HepG2 (cell line): ENCODE data around the gene ZNF544. TPM values are rescaled to one million over a fixed set of nuclear protein-coding genes. Genes with fewer than 3 reads are reported as not detected.

Experiments
- BRF2 ChIP-seq: sonication (generic); formaldehyde crosslinking; IDR thresholded peaks from 2 replicates; pipeline ENCODE4 v1.8.1; 2022; ENCODE audit warnings: mild to moderate bottlenecking, missing genetic modification reagents
- FOXJ3 ChIP-seq: sonication (generic); formaldehyde crosslinking; IDR thresholded peaks from 2 replicates; pipeline ENCODE4 v1.4.0; 2020; ENCODE audit warnings: missing genetic modification reagents, mild to moderate bottlenecking, borderline replicate concordance
- GABPB1 ChIP-seq: IDR thresholded peaks from 2 replicates; pipeline ENCODE4 v1.6.1; 2016; ENCODE audit warnings: mild to moderate bottlenecking, missing genetic modification reagents, moderate library complexity, missing compliant biosample characterization
- HDAC2 ChIP-seq: sonication (generic); formaldehyde crosslinking; IDR thresholded peaks from 2 replicates; pipeline ENCODE4 v1.4.0; 2020; ENCODE audit warnings: missing genetic modification reagents
- HNRNPK ChIP-seq: fragments of 200-400 bp; formaldehyde crosslinking; IDR thresholded peaks from 2 replicates; pipeline ENCODE4 v1.6.1; 2018; ENCODE audit warnings: low read length, low read depth, moderate library complexity, mild to moderate bottlenecking; ENCODE audit not compliant: poor library complexity, severe bottlenecking
- JUNB ChIP-seq: sonication (generic); formaldehyde crosslinking; IDR thresholded peaks from 2 replicates; pipeline ENCODE4 v1.8.0; 2022; ENCODE audit warnings: missing genetic modification reagents, mild to moderate bottlenecking, borderline replicate concordance
- NFYC ChIP-seq: IDR thresholded peaks from 2 replicates; pipeline ENCODE4 v1.6.1; 2016; ENCODE audit warnings: missing genetic modification reagents, missing compliant biosample characterization
- NR2F1 ChIP-seq, 2 experiments: fragments of 450-650 bp in 1 of 2; formaldehyde crosslinking in 1 of 2; IDR thresholded peaks; 2 replicates each; pipeline versions ENCODE4 v1.5.0 to v1.6.1; 2016 to 2020; ENCODE audit warnings: mild to moderate bottlenecking in 1 of 2, missing compliant biosample characterization in 1 of 2, missing genetic modification reagents in 1 of 2, moderate library complexity in 1 of 2
- PATZ1 ChIP-seq: sonication (generic); formaldehyde crosslinking; IDR thresholded peaks from 2 replicates; pipeline ENCODE4 v1.4.0; 2020; ENCODE audit warnings: missing genetic modification reagents
- POGZ ChIP-seq: sonication (generic); formaldehyde crosslinking; IDR thresholded peaks from 2 replicates; pipeline ENCODE4 v1.4.0; 2020; ENCODE audit warnings: mild to moderate bottlenecking, missing genetic modification reagents
- RBFOX2 ChIP-seq: fragments of 200-400 bp; formaldehyde crosslinking; IDR thresholded peaks from 2 replicates; pipeline ENCODE4 v1.6.1; 2017; ENCODE audit warnings: low read depth, mild to moderate bottlenecking, low read length
- THAP7 ChIP-seq: sonication (generic); formaldehyde crosslinking; IDR thresholded peaks from 2 replicates; pipeline ENCODE4 v1.8.1; 2023; ENCODE audit warnings: mild to moderate bottlenecking, missing genetic modification reagents
- ZMYM4 ChIP-seq: sonication (generic); formaldehyde crosslinking; IDR thresholded peaks from 2 replicates; pipeline ENCODE4 v1.8.1; 2023; ENCODE audit warnings: mild to moderate bottlenecking, missing genetic modification reagents
- ZNF12 ChIP-seq: sonication (generic); formaldehyde crosslinking; IDR thresholded peaks from 2 replicates; pipeline ENCODE4 v1.5.0; 2020; ENCODE audit warnings: missing genetic modification reagents
- ZNF574 ChIP-seq: sonication (generic); formaldehyde crosslinking; IDR thresholded peaks from 2 replicates; pipeline ENCODE4 v1.4.0; 2020; ENCODE audit warnings: missing genetic modification reagents
- ZSCAN22 ChIP-seq: sonication (generic); formaldehyde crosslinking; IDR thresholded peaks from 2 replicates; pipeline ENCODE4 v1.4.0; 2020; ENCODE audit warnings: mild to moderate bottlenecking, missing genetic modification reagents
- polyA plus RNA-seq, 8 experiments: library from polyadenylated mRNA; depleted of rRNA in 3 of 8; stranded (reverse) in 7 of 8; unstranded in 1 of 8; fragments of >200 nt; fragmentation: Illumina TruSeq in 4 of 8; extraction: Trizol in 4 of 8; gene quantifications; 2 replicates each; pipeline versions ENCODE4 v1.2.1 to v1.2.3, GENCODE V29; 2011 to 2016; ENCODE audit warnings: low read depth in 4 of 8, missing spikeins in 1 of 8, mixed read lengths in 1 of 8; ENCODE audit not compliant: insufficient read depth in 1 of 8
- total RNA-seq, 5 experiments: library from RNA; depleted of rRNA; stranded (reverse); fragments of >200 nt; fragmentation: Illumina TruSeq; extraction: Trizol; gene quantifications; 2 replicates each; pipeline ENCODE4 v1.2.3, GENCODE V29; 2016; ENCODE audit warnings: low read depth in 1 of 5
- TF ChIP-seq, protein P1 (sequence below): sonication (generic); formaldehyde crosslinking; IDR thresholded peaks from 2 replicates; pipeline ENCODE4 v1.9.0; 2021; ENCODE audit warnings: missing genetic modification reagents, borderline replicate concordance
- TF ChIP-seq, protein P2 (sequence below): sonication (generic); formaldehyde crosslinking; IDR thresholded peaks from 2 replicates; pipeline ENCODE4 v1.4.0; 2020; ENCODE audit warnings: missing genetic modification reagents

ZNF544 gene
- total and polyA plus RNA-seq, 2 of the 13 experiments (the other 11 are each of a cell fraction or from before 2014, with no cell fraction given) = 13.1 to 17.0 TPM

GRCh38 chr19:58182989-58183816 is 45.5 kb upstream of the ZNF544 start, which contains the start of gene ZNF274 (continued):
- TF ChIP-seq JUNB (peak; percentile 32; the same call in 1 of the 2 replicates), PATZ1 (CRISPR knock-in tag) (no peak; the same call in 1 of the 2 replicates), ZMYM4 (CRISPR knock-in tag) (no peak; the same call in 1 of the 2 replicates), GABPB1 (CRISPR knock-in tag) (peak; percentile 91), NFYC (CRISPR knock-in tag) (no peak; the same call in 1 of the 2 replicates), RBFOX2 (peak; percentile 99), FOXJ3 (CRISPR knock-in tag) (no peak), HDAC2 (peak; percentile 17; the same call in 1 of the 2 replicates), THAP7 (no peak), ZSCAN22 (CRISPR knock-in tag) (peak; percentile 32; the same call in 1 of the 2 replicates), ZNF574 (peak; percentile 92), POGZ (CRISPR knock-in tag) (peak; percentile 82), ZNF12 (CRISPR knock-in tag) (no peak; the same call in 1 of the 2 replicates), NR2F1 (CRISPR knock-in tag; IDR thresholded peaks at IDR 0.05) (peak in 1 of 2 experiments; percentile 67; a peak in 1 of 4 replicates), BRF2 (peak; percentile 67; the same call in 1 of the 2 replicates), HNRNPK (peak; percentile 50)
- TF ChIP-seq, protein P1, sequence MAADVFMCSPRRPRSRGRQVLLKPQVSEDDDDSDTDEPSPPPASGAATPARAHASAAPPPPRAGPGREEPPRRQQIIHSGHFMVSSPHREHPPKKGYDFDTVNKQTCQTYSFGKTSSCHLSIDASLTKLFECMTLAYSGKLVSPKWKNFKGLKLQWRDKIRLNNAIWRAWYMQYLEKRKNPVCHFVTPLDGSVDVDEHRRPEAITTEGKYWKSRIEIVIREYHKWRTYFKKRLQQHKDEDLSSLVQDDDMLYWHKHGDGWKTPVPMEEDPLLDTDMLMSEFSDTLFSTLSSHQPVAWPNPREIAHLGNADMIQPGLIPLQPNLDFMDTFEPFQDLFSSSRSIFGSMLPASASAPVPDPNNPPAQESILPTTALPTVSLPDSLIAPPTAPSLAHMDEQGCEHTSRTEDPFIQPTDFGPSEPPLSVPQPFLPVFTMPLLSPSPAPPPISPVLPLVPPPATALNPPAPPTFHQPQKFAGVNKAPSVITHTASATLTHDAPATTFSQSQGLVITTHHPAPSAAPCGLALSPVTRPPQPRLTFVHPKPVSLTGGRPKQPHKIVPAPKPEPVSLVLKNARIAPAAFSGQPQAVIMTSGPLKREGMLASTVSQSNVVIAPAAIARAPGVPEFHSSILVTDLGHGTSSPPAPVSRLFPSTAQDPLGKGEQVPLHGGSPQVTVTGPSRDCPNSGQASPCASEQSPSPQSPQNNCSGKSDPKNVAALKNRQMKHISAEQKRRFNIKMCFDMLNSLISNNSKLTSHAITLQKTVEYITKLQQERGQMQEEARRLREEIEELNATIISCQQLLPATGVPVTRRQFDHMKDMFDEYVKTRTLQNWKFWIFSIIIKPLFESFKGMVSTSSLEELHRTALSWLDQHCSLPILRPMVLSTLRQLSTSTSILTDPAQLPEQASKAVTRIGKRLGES (CRISPR knock-in tag) = no peak
- TF ChIP-seq, protein P2, sequence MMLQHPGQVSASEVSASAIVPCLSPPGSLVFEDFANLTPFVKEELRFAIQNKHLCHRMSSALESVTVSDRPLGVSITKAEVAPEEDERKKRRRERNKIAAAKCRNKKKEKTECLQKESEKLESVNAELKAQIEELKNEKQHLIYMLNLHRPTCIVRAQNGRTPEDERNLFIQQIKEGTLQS = peak; percentile 84
